ENCODE measurements around the gene IFT43.

IFT43 gene

GRCh38 chr14:76125511-76125910, 139.9 kb downstream of the IFT43 start:
- no peaks in the 10 kb centered on the region for H3K27me3 ChIP-seq (ENCODE audit: insufficient read depth, low read depth)

GRCh38 chr14:76126076-76126475, 140.5 kb downstream of the IFT43 start:
- Histone ChIP-seq H4K20me1 (ENCODE audit: insufficient read depth) (no peaks in the 10 kb centered on the region), H3K27ac (no peak overlapping the region), H3K4me1 (ENCODE audit: low read depth, poor library complexity, severe bottlenecking) (no peaks in the 10 kb centered on the region), H3K36me3 (ENCODE audit: insufficient read depth) (no peaks in the 10 kb centered on the region), H3K27me3 (ENCODE audit: insufficient read depth, low read depth) (no peaks in the 10 kb centered on the region), H2AFZ (ENCODE audit: low read depth) (no peak overlapping the region), H3K9ac (no peak overlapping the region), H3K4me3 (IDR thresholded peaks at IDR 0.05; ENCODE audit: insufficient read depth, low read depth, low read length) (no peak overlapping the region), H3K4me2 (no peak overlapping the region), H3K79me2 (ENCODE audit: insufficient read depth, low read depth) (no peaks in the 10 kb centered on the region)
- TF ChIP-seq, protein P1, sequence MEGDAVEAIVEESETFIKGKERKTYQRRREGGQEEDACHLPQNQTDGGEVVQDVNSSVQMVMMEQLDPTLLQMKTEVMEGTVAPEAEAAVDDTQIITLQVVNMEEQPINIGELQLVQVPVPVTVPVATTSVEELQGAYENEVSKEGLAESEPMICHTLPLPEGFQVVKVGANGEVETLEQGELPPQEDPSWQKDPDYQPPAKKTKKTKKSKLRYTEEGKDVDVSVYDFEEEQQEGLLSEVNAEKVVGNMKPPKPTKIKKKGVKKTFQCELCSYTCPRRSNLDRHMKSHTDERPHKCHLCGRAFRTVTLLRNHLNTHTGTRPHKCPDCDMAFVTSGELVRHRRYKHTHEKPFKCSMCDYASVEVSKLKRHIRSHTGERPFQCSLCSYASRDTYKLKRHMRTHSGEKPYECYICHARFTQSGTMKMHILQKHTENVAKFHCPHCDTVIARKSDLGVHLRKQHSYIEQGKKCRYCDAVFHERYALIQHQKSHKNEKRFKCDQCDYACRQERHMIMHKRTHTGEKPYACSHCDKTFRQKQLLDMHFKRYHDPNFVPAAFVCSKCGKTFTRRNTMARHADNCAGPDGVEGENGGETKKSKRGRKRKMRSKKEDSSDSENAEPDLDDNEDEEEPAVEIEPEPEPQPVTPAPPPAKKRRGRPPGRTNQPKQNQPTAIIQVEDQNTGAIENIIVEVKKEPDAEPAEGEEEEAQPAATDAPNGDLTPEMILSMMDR (conservative IDR thresholded peaks at IDR 0.05; ENCODE audit: low read depth, low read length), result no peak

More at GRCh38 chr14:76125511-76125910, 139.9 kb downstream of the IFT43 start:
- no peaks in the 10 kb centered on the region for H4K20me1 ChIP-seq (ENCODE audit: insufficient read depth)
- no peak overlapping the region for H2AFZ ChIP-seq (ENCODE audit: low read depth)
- no peak overlapping the region for H3K4me3 ChIP-seq (IDR thresholded peaks at IDR 0.05; ENCODE audit: insufficient read depth, low read depth, low read length)
- H3K79me2 ChIP-seq (ENCODE audit: insufficient read depth, low read depth), result no peaks in the 10 kb centered on the region
- TF ChIP-seq, protein P1 (conservative IDR thresholded peaks at IDR 0.05; ENCODE audit: low read depth, low read length), result no peak
- no peak overlapping the region for H3K27ac ChIP-seq
- no peaks in the 10 kb centered on the region for H3K4me1 ChIP-seq (ENCODE audit: low read depth, poor library complexity, severe bottlenecking)
- no peak overlapping the region for H3K4me2 ChIP-seq
- H3K36me3 ChIP-seq (ENCODE audit: insufficient read depth), result no peaks in the 10 kb centered on the region
- H3K9ac ChIP-seq, result no peak overlapping the region

- H3K27ac ChIP-seq, result no peak overlapping the region
- no peak overlapping the region for H2AFZ ChIP-seq (ENCODE audit: low read depth)
- H3K79me2 ChIP-seq (ENCODE audit: insufficient read depth, low read depth), result no peaks in the 10 kb centered on the region
- no peak overlapping the region for H3K9ac ChIP-seq
- TF ChIP-seq, protein P1 (conservative IDR thresholded peaks at IDR 0.05; ENCODE audit: low read depth, low read length), result no peak
- H3K4me3 ChIP-seq (IDR thresholded peaks at IDR 0.05; ENCODE audit: insufficient read depth, low read depth, low read length), result no peak overlapping the region
- no peaks in the 10 kb centered on the region for H3K27me3 ChIP-seq (ENCODE audit: insufficient read depth, low read depth)
- H3K4me1 ChIP-seq (ENCODE audit: low read depth, poor library complexity, severe bottlenecking), result no peaks in the 10 kb centered on the region
- no peaks in the 10 kb centered on the region for H3K36me3 ChIP-seq (ENCODE audit: insufficient read depth)
- no peaks in the 10 kb centered on the region for H4K20me1 ChIP-seq (ENCODE audit: insufficient read depth)
- no peak overlapping the region for H3K4me2 ChIP-seq
Measured at GRCh38 chr14:76129851-76130576, 144.5 kb downstream of the IFT43 start.

DNA sequence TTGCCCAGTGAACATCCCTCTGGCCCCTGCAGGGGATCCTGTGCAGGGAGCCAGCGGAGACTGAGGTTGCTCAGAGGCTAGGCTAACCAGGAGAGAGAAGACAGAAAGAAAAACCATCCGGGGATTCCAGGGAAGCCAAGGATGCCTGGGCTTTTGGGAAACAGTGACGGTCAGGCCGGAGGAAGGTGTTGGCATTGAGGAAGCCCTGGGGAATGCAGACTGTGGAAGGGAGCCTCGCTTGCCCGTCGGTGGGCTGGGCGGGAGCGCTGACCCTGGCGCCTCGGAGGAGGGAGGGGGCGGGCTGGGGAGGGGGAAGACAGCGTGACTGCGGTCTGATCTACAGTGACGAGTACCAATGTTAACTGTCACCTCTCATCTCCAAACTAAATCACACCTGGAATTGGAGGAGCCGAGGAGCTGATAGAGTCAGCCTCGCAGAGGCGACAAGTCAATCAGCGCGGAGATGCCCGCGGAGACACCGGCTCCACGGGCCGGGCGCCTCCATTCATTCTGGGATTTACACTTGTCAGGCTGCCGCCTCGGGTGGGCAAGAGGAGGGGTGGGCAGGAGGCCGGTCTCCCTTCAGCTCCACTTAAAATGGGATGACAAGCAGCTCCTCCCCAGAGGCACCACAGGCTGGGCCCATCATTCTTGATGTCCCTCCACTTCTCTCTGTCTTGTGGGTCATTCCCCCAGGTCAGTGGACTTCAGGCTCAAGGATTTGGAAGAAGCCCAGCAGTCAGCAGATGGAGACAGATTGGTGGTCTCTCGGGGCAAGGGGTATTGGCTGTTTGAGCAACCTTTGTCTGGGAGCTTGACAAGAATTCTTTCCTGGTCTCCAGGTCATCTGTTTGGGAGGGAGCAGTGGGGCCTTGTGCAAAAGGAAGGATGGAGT, 145.8 kb downstream of the IFT43 start:
- Histone ChIP-seq H3K79me2 (ENCODE audit: insufficient read depth, low read depth) (no peaks in the 10 kb centered on the region), H3K4me3 (IDR thresholded peaks at IDR 0.05; ENCODE audit: insufficient read depth, low read depth, low read length) (no peak overlapping the region), H3K36me3 (ENCODE audit: insufficient read depth) (no peaks in the 10 kb centered on the region), H3K4me1 (ENCODE audit: low read depth, poor library complexity, severe bottlenecking) (no peaks in the 10 kb centered on the region), H2AFZ (ENCODE audit: low read depth) (no peak overlapping the region), H3K9ac (no peak overlapping the region), H3K27me3 (ENCODE audit: insufficient read depth, low read depth) (no peaks in the 10 kb centered on the region), H3K27ac (no peak overlapping the region), H4K20me1 (ENCODE audit: insufficient read depth) (no peaks in the 10 kb centered on the region), H3K4me2 (no peak overlapping the region)
- TF ChIP-seq, protein P1 (conservative IDR thresholded peaks at IDR 0.05; ENCODE audit: low read depth, low read length), result no peak

Measured in KMS-11 (cell line).